22Rv1 (cell line): ENCODE measurements around the gene KMT2D.

Source experiments
- ZFX ChIP-seq: fragments of 450-650 bp; IDR thresholded peaks from 2 replicates; pipeline ENCODE4 v1.6.1; 2017; ENCODE audit warnings: antibody characterized with exemption, borderline replicate concordance
- TF ChIP-seq, protein P1 (sequence below): fragments of 450-650 bp; IDR thresholded peaks from 2 replicates; pipeline ENCODE4 v1.5.1; 2017; ENCODE audit warnings: mild to moderate bottlenecking

DNA sequence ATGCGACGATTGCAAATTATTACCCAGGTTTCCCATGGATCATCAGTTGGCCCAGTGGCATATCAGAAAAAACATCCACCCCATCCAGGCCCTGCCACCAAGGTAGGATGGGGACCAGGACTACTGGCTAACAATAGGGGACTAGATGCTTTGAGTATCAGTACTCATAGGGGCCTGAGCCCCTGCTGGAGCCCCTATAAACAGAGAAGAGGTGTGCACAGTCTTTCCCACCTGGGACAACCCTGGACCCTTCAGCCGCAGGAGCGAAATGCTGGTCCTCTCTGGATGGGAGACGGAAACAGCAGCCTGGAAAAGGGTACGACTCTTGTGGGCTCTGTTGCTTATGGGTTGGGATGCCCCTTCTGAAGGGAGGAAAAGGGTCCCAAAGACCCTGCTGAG is 28.3 kb upstream of the KMT2D start:
- TF ChIP-seq, protein P1, sequence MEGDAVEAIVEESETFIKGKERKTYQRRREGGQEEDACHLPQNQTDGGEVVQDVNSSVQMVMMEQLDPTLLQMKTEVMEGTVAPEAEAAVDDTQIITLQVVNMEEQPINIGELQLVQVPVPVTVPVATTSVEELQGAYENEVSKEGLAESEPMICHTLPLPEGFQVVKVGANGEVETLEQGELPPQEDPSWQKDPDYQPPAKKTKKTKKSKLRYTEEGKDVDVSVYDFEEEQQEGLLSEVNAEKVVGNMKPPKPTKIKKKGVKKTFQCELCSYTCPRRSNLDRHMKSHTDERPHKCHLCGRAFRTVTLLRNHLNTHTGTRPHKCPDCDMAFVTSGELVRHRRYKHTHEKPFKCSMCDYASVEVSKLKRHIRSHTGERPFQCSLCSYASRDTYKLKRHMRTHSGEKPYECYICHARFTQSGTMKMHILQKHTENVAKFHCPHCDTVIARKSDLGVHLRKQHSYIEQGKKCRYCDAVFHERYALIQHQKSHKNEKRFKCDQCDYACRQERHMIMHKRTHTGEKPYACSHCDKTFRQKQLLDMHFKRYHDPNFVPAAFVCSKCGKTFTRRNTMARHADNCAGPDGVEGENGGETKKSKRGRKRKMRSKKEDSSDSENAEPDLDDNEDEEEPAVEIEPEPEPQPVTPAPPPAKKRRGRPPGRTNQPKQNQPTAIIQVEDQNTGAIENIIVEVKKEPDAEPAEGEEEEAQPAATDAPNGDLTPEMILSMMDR: no peak
- no peak for TF ChIP-seq ZFX
